ENCODE data around the gene PDGFD.

Gene PDGFD

GRCh38 chr11:104145062-104145461 is 18.9 kb downstream of the PDGFD start:
- no peak for DNase-seq (ENCODE audit: low read depth)

DNA sequence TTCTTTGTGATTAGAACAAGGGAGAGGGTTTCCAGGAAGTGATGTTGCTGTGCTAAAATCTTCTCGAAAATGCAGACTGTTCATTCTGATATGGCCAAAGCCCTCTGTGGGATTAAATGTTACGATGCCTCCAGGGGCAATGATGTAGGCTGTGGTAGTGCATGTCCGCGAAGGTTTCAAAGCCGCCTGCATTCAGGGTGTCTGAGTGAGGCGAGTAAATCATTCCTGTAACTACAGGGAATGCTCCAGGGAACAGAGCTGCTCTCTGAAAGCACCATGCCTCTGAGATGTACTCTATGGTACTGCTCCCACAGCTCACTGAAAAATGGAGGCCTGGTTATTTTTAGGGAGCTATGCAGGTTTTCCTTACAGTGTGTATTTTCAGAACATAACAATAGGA is 21.2 kb downstream of the PDGFD start:
- DNase-seq (ENCODE audit: low read depth) = no peak

DNA sequence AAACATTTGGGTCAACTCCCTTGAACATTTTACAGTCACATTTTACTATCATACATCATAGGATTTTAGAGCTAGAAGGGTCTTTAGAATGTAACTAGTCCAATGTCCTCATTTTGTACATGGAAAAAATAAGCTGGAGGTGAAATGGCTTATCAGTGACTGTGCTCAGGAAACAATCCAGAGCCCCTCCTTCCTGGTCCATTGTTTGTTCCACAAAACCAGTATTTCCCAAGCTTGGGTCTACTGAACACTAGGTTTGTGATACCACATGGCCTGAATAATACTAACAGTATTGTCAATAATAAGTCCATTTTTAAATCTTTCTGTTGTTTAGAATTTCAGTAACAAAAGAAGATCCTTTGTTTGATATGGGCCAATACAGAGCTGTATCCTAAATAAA is 27.1 kb downstream of the PDGFD start:
- DNase-seq (ENCODE audit: low read depth) = no peak

DNA sequence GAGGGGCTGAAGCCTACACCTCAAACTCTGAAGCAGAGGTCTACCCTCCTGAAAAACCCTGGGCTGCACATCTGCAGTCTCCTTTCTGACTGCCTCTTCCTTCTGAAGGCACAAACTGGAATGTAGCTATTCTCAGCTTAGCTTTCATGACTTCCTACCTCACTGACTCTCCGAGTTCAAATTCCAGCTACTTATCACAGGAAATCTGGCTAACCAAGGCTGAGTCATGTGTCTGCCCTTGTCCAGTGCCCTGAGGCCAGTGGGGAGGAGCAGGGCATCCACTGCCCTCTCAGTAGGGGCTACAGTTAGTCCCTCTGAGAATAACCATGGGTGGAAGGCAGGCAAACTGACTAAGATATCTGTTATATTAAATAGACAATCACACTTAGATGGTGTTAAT is 29.2 kb downstream of the PDGFD start:
- DNase-seq (ENCODE audit: low read depth) = no peak

DNA sequence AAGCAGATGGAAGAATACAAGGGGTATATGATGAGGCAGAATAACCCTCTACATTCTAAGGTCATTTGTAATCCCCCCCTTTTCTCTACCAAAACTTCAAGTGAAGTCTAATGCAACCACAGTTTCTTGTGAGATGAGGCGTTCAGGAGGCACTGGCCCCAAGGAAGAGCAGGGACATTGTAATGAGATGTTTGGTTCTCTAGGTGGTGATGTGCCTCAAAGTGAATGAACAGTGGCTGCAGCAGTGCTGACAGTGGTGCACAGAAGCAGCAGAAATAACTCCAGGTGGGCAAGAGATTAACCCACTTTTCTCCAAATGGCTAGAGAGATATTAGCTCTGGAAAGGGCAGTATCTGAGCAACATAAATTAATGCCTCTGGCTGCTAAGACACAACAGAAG is 33.8 kb downstream of the PDGFD start:
- DNase-seq (ENCODE audit: low read depth) = no peak

- no peak for DNase-seq (ENCODE audit: low read depth)
These were observed 34.8 kb downstream of the PDGFD start for GRCh38 chr11:104129145-104129544.

DNA sequence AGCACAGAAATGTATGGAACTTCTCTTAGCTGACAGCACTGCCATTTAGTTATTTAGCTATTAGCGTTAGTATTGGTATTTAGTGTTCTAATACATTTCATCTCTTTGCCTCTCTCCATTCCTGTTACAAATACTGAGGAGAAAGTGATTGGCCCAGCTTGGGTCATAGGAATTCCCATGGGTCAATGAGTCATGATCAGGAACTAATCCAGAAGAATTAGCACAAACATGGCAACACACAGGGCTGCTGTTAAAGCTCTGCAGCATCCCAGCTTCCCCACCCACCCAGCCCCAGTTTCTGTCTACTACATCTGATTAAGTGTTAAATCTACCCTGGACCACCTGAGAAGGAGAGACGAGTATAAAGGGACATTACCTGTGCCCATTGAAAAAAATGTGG is 36.1 kb downstream of the PDGFD start:
- DNase-seq (ENCODE audit: low read depth) = no peak

DNA sequence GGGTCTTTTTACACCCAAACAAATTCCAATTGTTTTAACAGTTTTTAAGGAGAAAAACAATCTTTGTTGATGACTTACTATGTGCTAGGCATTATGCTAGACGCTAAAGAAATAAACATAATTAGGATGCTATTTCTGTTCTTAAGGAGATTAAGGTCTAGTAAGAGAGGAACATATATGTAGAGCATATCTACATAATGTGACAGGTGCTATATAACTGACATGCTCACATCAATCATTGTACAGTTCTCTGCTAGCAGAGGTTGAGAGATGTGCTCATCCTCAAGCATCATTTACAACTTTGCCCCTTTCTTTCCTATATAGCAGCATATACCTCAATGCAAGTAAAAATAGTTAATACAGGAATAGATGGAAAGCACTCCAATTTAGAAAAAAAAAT is 37.5 kb downstream of the PDGFD start:
- DNase-seq (ENCODE audit: low read depth) = no peak

- DNase-seq (ENCODE audit: low read depth) = no peak
These were observed 39.0 kb downstream of the PDGFD start for GRCh38 chr11:104124979-104125378.

GRCh38 chr11:104122836-104123235 is 41.1 kb downstream of the PDGFD start:
- no peak for DNase-seq (ENCODE audit: low read depth)

GRCh38 chr11:104122011-104122635 is 41.8 kb downstream of the PDGFD start:
- DNase-seq (ENCODE audit: low read depth) = no peak

DNA sequence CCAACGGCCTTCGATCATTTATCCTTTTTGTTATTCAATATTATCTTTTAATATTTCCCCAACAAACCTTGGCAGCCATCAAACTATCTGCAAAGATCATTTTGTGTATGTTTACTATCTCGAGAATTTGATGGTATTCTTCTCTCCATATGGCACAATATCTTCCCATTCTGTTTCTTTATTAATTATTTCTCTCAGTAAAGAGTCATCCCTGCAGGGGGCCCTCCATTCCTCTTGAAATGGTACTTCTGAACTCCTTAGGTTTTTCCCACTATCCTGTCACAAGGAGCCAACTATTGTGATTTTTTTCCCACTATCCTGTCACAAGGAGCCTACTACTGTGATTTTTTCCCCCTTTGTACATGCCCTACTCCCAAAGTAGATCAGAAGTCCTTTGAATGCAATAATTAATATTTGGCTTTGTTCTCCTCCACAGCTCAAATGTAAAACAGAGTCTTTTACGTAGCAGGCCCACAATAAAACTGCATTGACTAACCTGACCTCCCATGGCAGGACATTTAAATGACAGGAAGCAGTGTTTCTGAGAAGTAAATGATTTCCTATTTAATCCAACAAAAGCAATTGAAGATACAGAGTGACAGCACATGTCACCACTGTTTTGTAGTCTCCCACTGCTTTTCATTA is 43.3 kb downstream of the PDGFD start:
- DNase-seq (ENCODE audit: low read depth) = no peak

DNA sequence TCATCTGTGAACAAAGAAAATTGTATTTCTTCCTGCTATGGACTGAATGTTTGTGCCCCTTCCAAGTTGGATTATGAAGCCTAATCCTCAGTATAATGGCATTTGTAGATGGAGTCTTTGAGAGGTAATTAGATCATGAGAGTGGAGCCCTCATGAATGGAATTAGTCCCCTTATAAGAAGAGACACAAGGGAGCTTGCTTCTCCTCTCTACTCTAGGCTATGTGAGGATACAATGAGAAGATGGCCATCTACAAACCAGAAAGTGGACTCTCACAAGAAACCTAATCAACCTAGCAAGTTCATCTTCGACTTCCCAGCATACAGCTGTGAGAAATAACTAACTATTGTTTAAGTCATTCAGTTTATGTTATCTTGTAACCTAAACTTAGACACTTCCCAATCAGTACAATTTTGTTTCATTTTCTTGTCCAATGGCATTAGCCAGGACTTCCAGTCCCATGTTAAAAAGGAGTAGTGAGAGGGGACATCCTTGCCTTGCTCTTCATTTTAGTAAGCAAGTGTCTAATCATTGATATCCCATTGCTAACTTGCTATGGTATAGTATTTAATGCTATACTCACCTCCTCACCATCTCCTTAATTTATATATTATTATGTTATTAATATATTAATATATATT is 45.7 kb downstream of the PDGFD start:
- no peak for DNase-seq (ENCODE audit: low read depth)

GRCh38 chr11:104113541-104113940 is 50.4 kb downstream of the PDGFD start:
- DNase-seq (ENCODE audit: low read depth) = no peak

DNA sequence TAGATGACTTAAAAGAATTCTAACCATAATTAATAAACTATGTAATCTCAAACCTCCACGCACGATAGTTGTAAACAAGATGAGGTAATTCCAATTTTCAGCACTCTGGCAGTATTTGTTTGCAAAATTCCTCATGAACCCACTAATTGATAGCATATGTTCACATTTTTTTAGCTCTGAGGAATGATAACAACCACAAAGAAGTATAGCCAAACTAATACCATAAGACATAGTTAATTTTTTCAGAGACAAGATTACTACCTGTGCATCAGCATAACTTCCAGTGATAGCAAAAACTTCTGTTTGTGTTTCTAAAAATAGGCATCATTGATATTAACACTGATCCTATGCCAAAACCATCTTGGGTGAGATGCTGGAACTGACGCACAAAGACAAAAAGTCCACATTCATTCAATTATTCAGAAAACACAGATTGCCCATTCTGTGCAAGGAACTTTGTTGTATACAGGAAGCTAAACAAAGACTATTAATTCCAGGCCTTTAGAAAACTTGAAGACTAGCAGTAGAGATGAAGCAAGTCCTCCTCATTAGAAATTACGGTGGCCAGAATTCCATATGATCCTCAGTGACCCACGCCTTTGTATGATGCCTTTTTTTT is 57.7 kb downstream of the PDGFD start:
- no peak for DNase-seq (ENCODE audit: low read depth)

DNA sequence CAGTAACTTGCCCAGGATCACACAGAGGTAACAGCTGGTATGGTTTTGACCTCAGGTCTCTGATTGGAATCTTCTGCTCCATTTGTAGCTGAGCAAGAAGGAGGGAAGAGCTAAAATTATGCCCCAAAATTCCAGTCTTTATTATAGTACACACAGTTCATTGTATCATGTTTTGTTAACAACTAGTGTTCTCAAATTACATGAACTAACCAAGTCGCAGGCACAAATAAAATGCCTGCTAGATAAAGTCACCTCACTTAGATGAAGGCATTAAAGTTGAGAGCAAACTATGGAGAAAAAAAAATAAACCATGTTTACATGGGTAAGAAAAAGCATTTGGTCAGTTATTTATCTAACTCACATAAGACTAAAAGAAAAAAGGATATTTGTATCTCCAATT is 58.8 kb downstream of the PDGFD start:
- DNase-seq (ENCODE audit: low read depth) = no peak

- no peak for DNase-seq (ENCODE audit: low read depth)
These were observed 59.3 kb downstream of the PDGFD start for GRCh38 chr11:104104664-104105063.

DNA sequence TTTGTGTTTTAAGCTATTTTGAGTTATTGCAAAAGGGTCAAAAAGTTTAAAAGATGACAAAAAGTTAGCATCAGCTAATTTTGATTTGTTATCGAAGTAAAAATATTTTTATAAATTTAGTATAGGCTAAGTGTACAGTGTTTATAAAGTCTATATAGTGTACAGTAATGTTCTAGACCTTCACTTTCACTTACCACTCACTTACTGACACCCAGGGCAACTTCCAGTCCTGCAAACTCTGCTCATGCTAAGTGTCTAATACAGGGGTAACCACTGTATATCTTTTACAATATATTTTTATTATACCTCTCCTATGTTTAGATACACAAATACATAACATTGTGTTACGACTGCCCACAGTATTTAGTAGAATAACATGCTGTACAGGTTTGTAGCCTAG is 59.7 kb downstream of the PDGFD start:
- DNase-seq (ENCODE audit: low read depth) = no peak

- DNase-seq (ENCODE audit: low read depth) = no peak
These were observed 65.4 kb downstream of the PDGFD start for GRCh38 chr11:104098555-104098954.

DNA sequence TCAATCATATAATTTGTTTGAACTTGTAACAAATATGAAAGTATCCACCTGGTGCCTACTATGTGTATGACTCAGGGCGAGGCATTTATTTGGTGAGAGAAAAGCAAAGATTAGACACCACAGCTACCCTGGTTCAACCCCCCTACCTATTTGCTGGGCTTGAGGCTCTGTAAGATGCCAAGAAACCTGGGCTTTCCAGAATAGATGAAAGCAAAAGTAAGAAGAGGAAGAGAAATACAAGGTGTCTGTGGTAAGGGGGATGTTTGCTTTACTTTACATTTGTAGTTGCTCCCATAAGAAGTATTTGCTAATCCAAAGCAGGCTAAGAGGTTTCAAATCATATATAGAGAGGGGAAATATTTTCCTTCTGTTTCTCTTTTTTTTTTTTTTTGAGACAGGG is 65.8 kb downstream of the PDGFD start:
- DNase-seq (ENCODE audit: low read depth) = no peak

DNA sequence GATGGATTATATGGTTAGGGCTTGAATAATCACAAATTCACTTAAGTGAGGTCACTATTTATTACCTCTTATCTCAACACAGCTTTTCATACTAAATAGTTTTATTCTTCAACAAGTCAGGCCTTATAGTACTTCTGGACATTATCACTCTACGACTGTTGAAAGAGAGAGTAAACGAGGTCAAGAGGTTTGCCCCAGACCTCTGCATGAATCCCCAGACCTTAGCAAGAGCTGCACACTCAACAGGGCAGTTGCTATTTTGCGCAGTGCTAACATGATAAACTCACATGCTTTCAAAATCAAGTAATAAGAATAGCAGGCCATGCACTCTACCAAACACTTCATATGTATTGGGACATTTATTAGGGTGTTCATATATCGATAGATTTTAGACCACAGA is 67.0 kb downstream of the PDGFD start:
- DNase-seq (ENCODE audit: low read depth) = no peak

- DNase-seq (ENCODE audit: low read depth) = no peak
These were observed 68.2 kb downstream of the PDGFD start for GRCh38 chr11:104095791-104096190.

DNA sequence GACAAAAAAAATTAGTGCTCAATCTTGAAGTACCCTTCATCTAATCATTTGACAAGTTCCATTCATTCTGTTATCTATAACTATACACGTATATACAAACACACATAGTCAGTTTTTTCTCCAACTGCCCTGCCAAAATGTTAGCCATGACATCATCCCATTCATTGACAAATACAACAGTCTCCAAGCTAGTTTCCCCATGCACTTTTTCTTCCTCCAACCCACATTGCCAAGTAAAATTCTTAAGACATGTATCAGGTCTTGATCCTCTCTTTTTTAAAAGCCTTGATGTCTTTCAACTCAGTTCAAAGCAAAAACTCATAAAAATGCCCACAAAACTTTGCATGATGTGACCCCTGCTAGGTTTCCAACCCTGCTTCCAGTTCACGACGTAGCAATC is 69.4 kb downstream of the PDGFD start:
- DNase-seq (ENCODE audit: low read depth) = no peak

Data from stimulated activated CD8-positive, alpha-beta memory T cell treated with anti-CD3 and anti-CD28 coated beads, Interleukin-7, amount 100 ng/mL, for 24 hours (primary cell).